GM23248 (cell line): ENCODE measurements around the gene TMEM229B.

Experiments used
- EZH2 ChIP-seq: fragments of 200-600 bp; sonication (generic); IDR thresholded peaks from 2 replicates; pipeline ENCODE4 v1.6.1; 2018; ENCODE audit warnings: antibody characterized with exemption, mild to moderate bottlenecking; ENCODE audit not compliant: insufficient read depth, poor library complexity, severe bottlenecking
- EZH2phosphoT487 ChIP-seq: fragments of 200-600 bp; sonication (generic); IDR thresholded peaks from 2 replicates; pipeline ENCODE4 v1.6.1; 2018; ENCODE audit warnings: antibody characterized with exemption, moderate library complexity, mild to moderate bottlenecking, low read depth; ENCODE audit not compliant: insufficient read depth

GRCh38 chr14:67474366-67474765 is 14.2 kb downstream of the TMEM229B start:
- TF ChIP-seq EZH2phosphoT487 (no peak), EZH2 (no peak)
